Measurements from ENCODE around the gene NUDCD2.

GRCh38 chr5:163437309-163438182, 22.4 kb downstream of the NUDCD2 start, which contains the start of gene CCNG1:
- TF ChIP-seq CTCF (IDR thresholded peaks at IDR 0.05) (no peak), EZH2 (IDR thresholded peaks at IDR 0.05) (no peak)
